ENCODE data around the gene BCL2.
"Not testable (repeated sequence)": the region's sequence is repeated elsewhere in the genome, so short reads cannot be mapped to it uniquely, and the experiment has no call there.

The BCL2 gene

DNA sequence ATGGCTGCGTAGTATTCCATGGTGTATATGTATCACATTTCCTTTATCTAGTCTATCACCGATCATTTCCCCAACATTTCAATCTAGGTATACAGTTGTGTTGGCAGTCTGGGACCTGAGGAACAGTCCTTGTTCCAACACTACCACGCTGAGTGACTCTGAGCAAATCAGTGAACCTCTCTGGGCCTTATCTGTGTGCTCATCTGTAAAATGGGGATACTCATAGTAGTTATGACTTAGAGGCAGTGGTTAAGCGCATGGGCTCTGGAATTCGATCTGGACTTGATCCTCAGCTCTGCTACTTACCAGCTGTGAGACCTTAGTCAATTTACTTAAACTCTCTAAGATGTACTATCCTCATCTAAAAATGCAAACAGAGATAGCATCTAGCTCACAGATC is 85.1 kb downstream of the BCL2 start:
- no peak for DNase-seq (ENCODE audit: low read depth, low spot score)

DNA sequence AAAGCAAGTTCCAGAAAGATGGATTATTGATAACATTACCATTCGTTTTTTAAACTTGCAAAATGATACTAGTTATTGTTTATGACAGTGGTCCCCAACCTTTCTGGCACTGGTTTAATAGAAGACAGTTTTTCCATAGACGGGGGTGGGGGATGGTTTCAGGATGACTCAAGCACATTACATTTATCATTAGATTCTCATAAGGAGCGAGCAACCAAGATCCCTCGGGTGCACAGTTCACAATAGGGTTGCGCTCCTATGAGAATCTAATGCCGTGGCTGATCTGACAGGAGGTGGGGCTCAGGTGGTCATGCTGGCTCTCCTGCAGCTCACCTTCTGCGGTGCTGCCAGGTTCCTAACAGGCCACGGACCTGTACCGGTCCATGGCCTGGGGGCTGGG is 86.2 kb downstream of the BCL2 start:
- DNase-seq (ENCODE audit: low read depth, low spot score) = no peak

DNA sequence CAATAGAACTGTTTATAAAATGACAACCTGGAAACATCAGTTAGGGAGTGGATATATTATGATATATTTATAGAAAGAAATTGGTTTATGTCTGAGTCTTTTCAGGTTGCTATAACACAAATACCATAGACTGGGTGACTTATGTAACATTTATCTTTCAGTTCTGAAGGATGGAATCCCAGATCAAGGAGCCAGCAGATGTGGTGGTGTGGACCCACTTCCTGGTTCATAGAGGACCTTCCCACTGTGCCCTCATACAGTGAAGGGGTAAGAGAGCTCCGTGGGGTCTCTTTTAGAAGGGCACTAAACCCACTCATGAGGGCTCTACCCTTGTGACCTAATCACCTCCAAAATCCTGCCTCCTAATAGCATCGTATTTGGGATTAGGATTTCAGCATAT is 86.7 kb downstream of the BCL2 start:
- no peak for DNase-seq (ENCODE audit: low read depth, low spot score)

DNA sequence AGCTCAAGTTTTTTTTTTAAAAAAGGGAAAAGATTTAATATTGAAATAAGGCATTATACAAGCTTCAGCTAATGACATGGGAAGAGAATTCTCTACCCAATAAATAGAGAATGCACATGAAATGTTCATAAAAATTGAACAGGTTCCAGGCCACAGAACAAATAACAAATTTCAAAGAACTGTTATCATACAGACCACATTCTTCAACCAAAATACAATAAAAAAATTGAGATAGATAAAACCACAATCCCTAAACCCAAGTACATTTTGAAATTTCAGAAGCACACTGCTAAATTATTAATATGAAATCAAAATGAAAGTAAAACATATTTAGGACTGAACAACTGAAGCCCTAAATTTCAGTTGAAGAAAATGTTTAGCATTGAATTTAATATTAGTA is 89.6 kb downstream of the BCL2 start:
- DNase-seq (ENCODE audit: low read depth, low spot score) = no peak

DNA sequence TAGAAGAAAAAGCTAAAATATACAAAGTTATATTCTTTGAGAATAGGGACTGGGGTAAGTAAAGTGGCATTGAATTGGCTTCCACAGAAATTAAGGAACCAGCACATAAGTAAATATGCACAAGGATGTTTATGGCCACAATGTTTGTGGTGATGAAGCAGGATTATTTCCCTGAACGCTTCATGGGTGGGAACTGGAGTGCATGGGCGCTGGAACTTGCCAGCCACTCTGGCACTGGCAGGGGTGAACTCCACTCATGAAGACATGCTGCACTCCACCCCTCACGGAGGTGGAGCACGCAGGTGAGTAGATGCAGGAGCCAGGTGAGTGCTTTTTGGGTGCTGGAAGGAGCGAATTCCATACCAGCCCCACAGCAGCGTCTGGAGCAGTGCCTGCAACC is 94.1 kb downstream of the BCL2 start:
- no peak for DNase-seq (ENCODE audit: low read depth, low spot score)

DNA sequence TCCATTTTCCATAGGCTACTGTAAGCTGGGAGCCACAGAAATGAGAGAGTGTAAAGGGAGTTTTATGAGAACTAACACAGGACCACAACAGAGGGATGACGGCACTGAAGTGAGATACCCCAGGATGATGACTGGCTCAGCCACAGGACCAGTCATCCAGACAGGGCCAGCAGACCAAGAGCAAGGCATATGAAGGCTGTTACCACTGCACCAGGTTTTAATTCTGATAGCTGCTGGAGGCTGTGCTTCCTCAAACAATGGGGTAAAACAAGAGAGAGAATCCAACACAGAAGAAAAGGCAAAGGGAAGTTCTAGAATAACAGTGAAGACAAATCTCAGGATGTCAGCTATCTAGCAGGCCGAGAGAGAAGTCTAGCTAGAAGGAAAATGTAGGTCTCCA is 94.9 kb downstream of the BCL2 start:
- DNase-seq (ENCODE audit: low read depth, low spot score) = no peak

DNA sequence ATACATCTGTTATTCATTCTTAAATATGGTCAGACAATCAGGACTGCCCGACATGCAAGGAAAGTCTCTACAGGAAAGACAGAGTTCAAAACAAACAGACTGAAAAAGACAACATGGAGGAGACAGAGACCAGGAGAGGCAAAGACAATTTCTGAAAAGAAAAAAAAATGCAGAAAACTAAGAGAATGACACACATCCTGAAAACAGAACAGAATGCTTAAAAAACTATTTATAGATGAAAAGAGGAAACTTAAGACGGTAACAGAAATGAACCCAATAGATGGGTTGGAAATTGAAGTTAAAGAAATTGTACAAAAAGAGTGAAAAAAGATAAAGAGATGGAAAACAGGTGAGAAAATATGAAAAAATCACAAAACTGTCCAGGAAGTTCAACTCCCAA is 95.7 kb downstream of the BCL2 start:
- no peak for DNase-seq (ENCODE audit: low read depth, low spot score)

DNA sequence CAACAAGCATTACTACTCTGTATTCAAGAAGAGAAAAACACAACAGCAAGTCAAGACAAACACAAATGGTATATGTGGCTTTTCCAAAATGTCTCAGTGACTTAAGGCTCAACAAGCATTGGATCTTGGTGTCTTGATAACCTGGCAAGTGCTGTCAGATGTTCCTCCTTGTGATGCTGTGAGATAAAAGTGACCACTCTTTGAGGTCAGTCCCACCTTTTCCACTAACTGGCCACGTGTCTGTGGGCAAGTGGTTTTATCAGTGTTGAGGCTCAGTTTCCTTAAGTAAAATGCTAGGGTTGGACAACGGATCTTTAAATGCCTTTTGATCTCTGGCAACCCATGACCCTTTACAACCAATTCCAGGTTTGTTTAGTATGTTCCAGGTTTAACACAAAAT is 98.7 kb downstream of the BCL2 start:
- no peak for DNase-seq (ENCODE audit: low read depth, low spot score)

DNA sequence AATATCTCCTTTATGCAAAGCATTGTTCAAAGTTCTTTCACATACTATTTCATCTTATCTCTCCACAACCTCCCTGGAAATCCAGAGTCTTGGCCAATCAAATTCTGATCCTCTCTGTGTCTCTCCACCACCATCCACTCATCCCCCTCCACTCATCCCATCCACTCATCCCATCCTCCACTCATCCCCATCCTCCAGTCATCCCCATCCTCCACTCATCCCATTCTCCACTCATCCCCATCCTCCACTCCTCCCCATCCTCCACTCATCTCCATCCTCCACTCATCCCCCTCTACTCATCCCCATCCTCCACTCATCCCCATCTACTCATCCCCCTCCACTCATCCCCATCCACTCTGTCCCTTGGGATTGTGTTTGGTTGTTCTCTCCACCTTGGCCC is 101.1 kb downstream of the BCL2 start:
- DNase-seq (ENCODE audit: low read depth, low spot score) = no peak

DNA sequence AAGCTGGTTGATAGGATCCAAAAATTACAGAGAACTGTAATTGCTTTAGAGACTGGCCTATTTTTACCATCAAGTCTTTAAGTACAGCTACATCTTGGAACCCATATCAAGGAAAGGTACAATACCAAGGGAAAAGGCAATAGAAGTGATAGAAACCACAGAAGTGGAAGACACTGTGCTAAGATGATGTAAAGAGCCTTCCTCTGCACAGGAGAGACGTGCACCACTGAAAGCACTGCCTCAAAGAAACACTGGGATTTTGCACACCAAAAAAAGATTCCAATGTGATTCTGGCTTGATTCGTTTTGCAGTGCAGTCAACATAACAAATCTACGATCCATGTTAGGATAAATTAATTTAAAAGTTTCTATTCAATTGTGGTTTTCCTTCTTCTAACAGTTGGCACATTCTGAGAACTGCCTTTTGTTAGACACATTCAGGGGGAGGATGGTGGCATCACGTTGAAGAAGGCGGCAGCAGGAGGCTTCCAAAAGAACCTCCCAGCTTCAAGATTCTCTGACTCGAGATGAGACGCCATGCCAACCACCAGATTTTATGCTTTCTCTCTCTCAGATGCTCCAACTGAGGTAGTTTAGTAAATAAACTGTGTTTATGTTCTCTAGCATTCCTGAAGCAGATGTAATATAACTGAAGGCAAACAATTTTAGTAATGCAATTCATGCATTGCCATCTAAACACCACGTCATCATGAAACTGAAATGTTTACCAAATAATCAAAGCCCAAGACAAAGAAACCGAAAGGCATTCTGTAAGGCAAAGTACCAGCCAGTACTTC is 102.9 kb downstream of the BCL2 start:
- DNase-seq (ENCODE audit: low read depth, low spot score) = no peak

DNA sequence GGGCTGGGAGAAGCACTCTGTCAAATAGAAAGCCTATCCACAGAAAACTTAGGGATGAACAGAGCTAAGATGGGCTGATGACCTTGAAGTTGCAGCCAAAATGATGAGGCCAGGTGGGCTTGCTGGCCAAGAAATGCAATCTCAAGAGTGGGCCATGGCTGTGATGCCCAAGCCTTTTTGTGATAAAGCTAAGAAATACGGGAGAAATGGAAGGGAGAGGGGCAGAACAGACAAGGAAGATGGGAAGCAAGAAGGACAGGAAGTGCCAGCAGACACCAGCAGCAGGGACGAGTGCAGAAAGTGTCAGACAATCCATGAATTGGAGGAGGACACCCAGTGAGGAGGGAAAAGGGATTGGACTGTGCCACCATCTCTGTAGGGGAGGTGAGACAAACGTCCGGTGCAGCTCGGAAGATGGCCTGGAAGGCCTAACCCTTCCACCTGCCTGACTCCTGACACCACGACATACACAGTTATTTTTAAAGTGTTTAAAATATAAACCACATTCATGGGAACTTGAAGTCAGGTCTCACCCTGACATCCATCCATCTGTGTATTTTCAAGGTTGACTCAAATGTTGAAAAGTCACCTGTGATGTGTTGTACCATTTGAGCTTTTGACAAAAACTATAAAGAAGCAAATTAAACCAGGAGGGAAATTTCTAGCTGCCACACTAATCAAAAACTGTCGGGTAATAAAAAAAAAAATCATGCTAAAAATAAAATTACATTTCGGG is 105.5 kb downstream of the BCL2 start:
- no peak for DNase-seq (ENCODE audit: low read depth, low spot score)

DNA sequence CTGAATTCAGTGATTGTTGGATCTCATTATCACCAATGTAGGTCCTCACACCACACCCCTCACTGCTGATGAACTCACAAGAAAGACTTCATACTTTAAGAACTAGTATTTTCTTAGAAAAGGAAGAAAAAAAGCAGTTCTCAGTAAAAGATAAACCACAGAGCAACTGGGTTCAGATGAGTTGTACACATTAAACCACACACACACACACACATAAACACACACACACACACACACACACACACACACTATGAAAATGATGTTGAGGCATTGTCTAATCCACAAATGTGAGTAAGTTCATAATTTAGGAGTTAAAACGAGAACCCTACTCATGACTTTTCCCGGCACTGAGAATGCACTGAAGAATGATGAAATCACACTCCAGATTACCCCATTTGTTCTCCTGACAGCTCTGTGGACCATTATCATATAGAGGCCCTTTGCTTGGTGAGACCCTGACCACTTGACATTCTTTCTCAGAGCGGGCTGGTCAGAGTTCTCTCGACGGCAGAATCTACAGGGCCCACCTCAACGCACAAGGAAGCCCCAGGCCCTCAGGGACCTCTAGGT is 106.2 kb downstream of the BCL2 start:
- no peak for DNase-seq (ENCODE audit: low read depth, low spot score)

DNA sequence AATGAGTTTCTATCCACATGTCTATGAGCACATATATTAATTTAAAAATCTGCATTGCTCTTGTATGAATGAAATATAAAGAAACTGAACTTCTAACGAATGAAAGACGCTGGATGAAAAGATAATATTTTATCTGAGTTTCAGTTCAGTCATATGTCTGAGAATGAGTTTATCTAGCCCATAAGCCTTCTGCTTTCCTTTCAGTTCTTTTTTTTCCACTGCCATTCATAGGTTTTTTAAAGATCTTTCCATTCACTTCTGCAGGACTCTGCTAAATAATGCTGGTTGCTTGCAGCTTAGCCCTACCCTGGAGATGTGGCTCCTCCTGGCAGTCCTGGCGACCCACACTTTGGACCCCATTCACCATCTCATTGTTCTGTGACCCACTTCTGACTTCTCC is 109.0 kb downstream of the BCL2 start:
- DNase-seq (ENCODE audit: low read depth, low spot score) = no peak

DNA sequence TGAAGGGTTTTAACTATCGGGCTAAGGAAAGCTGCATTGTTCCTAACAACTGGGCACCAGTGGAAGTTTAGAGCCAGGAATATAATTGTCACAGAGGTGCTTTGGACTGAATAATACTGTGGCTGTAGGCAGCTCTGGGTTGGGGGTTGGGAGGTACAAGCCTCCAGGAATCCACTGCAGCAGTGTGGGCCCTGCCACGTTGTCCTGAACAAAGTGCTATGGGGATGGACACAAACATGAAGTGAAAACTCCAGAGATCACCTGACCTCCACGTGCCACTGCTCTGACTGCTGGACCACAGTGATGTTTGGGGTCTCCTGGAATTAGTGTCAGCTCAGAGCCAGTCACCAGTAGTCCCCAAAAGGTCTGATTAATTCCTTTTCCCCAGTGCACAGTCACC is 110.9 kb downstream of the BCL2 start:
- DNase-seq (ENCODE audit: low read depth, low spot score) = no peak

DNA sequence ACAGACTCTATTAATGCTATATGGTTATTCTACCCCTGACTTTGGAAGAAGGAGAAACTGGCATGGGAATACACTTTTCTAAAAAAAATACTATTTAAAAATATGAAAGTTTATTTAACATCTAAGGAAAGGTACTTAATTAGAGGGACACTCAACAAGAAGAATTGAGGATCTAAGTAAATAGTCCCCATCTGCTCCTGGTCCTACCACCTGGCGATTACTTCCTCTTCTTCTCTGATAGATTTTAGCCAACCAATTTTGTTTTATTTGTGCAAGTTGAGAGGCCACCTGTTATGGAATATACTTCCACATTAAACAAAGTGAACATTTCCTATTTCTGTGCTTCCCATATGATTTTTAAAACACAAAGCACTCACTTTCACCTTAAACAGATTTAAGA is 111.7 kb downstream of the BCL2 start:
- DNase-seq (ENCODE audit: low read depth, low spot score) = no peak

DNA sequence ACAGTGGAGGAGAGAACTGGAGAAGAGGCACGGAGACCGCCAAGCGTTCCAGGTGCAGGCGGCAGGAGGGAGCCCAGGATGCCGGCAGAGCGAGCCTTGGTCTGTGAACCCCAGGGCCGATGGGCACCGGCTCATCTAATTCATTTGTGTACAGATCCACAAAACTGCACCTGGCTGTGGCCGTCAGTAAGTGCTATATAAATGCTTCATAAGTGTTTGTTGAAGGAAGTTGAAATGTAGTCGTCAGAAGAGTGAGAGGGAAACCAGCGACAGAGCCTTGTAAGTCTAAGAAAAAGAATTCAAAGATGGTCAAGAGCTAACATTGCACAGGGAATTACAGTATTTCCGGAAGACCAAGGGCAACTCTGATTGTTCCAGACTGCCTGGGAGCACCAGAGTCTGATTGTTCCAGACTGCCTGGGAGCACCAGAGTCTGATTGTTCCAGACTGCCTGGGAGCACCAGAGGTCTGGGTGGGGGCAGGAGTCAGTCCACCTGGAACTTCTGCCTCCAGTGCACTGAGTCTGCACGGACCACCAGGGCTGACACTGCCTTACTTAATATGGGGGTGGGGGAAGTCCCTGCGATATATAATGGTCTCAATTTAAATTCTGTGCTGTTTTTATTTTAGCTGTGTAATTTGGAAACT is 112.3 kb downstream of the BCL2 start:
- DNase-seq (ENCODE audit: low read depth, low spot score) = no peak

DNA sequence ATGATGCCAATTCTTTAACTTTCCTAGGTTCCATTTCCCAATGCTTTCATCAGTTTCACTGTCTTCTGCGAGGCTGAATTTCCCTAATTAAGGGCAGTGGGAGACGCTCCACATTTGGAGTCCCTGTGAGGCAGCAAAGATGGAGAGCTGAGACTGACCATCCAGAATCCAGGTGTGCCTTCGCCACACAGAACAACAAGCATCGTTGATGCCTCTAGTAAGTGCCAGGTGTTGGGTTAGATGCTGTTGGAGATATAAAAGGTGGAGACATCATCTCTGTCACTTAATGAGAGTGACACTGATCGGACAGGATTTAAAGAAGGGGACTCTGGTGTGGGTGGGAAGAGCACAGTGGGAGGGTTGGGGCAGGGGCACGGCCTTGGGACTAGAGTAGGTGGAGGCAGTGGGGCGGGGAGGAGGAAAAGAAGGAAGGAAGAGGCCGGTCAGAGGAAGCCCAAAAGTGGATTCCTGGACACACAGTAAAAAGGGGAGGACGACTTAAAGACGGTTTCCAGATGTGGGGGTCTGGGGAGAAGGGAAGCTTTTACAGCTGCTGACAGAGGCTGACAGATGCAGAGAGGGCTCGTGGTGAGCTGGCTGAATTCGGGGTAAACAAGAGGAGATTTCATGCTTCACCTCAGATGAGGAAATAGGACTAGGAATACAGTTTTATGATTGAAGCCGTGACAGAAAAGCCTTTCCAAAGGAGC is 113.0 kb downstream of the BCL2 start:
- no peak for DNase-seq (ENCODE audit: low read depth, low spot score)

DNA sequence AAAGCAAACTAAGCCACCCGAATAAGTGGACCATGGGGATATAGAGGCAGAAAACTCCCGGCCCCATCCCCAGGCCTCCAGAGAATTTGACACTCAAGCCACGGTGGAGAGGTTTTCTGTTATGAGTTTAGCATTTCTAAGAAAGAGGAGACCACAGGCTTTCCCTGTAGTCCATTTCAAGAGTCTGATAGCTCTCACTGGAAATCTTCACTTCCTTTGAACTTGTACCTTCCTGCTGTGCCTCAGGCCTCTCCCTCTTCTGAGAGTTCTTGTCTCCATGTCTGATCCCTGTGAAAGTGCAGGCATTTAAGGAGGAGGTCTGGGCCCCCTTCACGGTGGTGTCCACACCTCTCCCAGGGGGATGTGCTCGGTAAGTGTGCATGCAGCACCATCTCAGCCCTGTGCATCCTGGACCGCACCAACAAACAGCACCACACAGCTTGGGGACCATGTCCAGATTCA is 113.7 kb downstream of the BCL2 start:
- DNase-seq (ENCODE audit: low read depth, low spot score) = no peak

DNA sequence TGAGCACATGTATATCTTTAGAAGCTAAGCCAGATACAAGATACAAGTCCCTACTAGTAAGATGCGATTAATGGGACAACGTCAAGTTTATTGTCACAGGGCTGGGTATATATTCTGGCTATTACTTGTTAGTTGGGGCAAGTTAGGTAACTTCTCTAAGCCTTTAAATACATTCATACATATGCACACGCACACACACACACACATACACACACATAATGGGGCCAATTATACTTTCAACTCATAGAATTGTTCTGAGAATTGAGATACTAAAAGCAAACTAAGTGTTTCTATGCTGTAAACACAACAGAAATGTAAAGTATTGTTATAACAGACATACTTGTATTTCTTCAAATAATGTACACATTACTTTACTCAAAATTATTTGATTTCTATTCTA is 116.1 kb downstream of the BCL2 start:
- no peak for DNase-seq (ENCODE audit: low read depth, low spot score)

DNA sequence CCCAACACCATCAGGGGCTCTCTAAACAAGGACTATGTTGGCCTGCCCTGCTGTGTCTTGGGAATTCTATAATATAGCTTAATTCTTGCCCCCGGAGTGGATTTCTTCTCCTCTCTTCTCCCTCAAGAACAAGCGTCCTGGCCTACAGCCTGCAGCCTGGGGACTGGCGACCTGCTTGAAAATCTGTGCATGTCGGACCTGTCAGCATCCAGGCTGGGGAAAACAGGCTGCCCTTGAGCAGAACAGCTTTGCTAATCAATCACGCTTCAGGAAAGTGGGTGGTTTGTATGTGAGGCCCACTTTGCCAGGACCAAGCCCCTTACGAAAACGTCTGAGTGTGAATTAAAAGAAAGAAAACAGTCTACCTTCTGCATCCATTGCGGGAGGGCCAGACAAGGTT is 116.7 kb downstream of the BCL2 start:
- DNase-seq (ENCODE audit: low read depth, low spot score) = no peak

DNA sequence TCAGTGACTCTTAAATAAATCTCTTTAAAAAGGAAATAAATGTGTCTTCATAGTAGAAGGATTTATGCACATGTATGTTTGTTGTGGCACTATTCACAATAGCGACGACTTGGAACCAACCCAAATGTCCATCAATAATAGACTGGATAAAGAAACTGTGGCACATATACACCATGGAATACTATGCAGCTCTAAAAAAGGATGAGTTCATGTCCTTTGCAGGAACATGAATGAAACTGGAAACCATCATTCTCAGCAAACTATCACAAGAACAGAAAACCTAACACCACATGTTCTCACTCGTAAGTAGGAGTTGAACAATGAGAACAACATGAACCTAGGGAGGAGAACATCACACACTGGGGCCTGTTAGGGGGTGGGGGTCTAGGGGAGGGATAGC is 118.1 kb downstream of the BCL2 start:
- DNase-seq (ENCODE audit: low read depth, low spot score) = not testable (repeated sequence)

DNA sequence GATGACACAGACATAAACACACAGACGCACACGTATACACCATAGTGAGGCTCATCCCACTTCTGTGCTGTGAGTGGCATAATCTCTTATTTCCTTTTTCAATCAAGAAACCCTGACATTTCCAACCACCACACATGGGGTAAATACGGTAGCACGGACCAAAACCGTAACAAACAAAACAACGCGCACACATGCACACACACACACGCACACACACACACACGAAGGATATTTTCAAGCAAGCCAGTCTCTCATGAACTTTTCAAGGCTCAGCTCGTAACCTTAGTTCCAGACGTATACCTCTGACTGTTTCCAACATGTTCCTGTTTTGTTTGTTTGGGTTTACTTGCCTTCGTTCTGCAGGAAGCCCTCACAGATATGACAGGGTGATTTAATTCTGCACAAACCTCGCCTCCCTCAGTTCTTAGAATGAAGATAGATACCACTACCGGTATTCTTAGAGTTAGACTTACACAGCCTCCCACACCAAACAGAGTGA is 119.8 kb downstream of the BCL2 start:
- DNase-seq (ENCODE audit: low read depth, low spot score) = no peak

Measured in smooth muscle cell of the brain vasculature (primary cell).